ENCODE results near the gene TMTC2.

Gene TMTC2

DNA sequence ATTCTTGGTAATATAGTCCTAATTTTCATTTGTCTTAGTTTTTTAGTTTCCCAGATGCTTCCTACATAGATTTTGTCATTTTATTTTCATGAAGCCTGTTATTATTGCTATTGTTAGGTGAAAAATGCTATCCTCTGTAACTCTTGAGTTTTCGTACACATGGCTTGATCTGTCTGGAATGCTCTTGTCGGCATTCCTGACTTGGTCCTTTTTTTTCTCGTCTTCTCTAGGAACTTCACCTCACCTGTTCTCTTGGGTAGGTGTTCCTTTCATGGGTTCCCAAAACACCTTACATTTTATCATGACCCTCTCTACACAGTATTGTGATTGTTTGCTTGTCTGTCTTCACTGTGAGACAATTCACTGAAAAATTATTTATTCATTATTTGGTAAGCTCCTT, 267.4 kb downstream of the TMTC2 start:
- no peak for DNase-seq (ENCODE audit: low read depth)

DNA sequence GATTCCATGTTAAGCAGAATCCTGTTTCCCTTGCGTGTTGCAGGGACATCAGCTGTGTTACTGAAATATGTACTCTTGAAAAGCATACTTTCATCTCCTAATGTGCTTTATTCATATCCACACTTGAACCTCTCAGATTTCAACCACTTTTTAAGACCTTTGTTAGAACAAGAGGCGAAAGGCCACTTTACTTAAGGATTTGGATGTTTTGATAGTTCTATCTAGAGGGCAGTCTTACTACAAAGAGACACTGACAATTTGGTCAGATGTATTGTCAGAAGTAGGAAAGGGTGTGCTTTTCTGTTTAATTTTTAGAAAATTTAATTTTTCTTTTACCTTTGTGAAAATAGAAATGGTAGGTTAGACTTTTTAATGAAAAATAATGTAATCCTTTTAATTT, 267.9 kb downstream of the TMTC2 start:
- DNase-seq (ENCODE audit: low read depth) = no peak

GRCh38 chr12:82955043-82955442, 268.3 kb downstream of the TMTC2 start:
- DNase-seq (ENCODE audit: low read depth) = peak; percentile 1

DNA sequence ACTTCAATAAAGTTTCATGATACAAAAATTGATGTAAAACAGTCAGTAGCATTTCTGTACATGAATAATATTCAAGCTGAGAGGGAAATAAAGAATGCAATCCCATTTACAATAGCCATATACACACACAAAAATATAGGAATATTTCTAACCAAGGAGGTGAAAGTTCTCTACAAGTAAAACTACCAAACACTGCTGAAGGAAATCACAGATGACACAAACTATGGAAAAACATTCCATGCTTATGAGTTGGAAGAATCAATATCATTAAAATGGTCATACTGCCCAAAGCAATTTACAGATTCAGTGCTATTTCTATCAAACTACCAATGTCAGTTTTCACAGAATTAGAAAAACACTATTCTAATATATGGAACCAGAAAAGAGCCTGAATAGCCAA, 272.3 kb downstream of the TMTC2 start:
- DNase-seq (ENCODE audit: low read depth) = no peak

GRCh38 chr12:82959821-82960220, 273.1 kb downstream of the TMTC2 start:
- no peak for DNase-seq (ENCODE audit: low read depth)

DNA sequence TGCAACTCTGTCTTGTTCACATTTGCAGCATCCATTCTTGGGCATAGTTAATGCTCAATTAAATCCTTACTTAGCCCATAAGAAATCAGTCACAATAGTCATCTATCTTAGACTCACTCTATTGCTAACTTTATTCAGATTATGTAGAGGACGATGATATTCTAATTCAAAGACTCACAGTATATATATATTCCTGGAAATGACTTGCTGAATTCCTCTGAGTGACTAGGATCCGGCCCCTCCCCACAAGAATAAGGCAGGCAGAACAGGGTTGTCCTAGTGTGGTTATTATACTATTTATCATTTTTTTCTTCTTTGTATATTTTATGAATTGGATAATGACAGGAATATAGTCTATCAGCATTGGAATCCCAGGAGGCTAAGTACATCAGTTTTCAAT, 275.1 kb downstream of the TMTC2 start:
- DNase-seq (ENCODE audit: low read depth) = no peak

DNA sequence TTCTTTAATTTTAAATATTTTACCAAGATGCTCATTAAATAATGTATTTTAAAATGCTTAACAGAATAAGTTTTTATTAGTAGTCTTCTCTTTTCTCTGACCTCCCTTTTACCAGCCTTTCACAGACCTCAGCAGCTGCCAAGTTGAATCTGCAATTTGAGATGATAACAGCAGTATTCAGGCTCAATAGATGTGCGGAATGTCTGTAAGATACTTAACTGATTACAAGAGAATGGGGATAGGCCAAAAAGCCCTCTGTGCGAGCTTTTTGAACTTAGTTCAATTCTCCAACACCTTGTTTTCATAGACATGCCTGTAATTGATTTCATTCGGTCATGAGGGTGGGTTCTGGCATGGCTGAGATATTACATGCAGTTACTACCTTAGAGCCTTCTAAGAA, 277.2 kb downstream of the TMTC2 start:
- no peak for DNase-seq (ENCODE audit: low read depth)

DNA sequence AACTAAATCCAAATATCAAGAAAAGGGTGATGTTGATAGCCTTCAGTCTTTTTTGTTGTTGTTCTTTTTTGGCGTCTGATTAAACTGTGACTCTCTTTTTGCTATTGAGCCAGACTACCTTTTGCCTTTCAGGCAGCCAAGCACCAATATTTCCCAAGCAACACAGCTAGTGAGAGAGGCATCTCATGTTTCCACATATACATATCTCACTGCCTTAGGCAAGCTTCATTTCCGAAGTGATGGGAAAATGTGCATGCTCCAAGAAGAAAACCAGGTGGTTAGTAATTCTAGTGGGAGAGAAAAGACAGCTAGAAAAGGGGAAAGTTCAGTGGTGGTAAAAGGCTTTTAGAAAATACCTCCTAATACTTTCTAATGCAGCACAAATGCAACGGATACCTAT, 277.7 kb downstream of the TMTC2 start:
- no peak for DNase-seq (ENCODE audit: low read depth)

DNA sequence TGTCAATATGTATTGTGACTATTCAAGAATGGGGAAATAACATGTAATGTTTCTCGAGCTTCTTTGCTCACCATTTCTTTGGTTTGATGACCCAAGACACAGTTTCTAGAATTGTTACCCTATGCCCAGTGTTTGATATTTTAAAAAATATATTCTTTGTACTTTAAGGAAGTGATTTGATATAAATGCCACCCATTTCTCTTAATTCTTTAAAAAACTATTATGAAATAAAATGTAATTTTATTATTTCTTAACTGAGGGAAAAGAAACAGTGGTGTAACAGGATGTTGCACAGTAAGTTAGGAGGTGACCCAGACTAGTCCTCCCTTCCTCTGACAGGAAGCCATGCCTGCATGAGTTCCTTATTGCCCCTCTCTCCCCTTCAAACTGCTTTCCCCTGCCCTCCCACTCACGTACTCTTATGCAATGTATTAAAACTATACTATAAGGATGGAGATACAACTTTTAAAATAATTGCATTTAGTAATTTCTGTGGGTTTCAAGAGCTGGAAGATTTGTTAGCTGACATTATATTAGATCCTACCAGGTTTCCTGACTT, 279.4 kb downstream of the TMTC2 start:
- no peak for DNase-seq (ENCODE audit: low read depth)

DNA sequence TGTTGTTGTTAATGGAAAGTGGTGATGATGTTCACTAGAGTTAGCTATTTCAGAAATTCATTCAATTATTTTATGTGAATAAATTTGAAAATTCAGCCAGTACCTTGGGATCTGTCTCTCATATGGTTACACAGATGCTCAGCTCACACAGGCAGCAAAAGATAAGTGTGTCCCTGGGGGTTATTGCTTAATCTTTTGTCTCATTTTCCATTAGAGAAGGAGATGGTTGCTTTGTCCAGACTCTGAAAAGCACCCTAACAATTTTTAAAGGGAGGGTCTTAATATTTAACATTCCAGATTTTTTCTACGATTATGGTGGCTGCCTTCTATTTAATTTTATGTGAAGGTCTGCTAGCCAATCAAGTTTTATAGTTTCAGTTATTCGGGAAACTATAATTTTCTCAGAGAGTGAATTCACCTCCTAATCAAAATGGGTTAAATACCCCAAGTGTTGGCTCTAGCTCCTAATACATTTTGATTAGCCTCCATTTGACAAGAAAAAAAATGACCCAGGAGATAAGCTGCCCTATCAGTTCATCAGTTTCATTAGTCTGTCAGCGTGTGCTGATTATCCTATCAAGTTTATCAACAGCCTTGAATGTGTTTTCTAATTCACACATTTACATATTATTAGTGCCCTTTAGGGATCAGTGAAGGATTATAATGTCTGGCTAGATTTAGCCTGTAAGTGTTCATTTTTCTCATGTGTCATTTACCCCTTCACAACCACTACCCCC, 282.1 kb downstream of the TMTC2 start:
- DNase-seq (ENCODE audit: low read depth) = no peak

DNA sequence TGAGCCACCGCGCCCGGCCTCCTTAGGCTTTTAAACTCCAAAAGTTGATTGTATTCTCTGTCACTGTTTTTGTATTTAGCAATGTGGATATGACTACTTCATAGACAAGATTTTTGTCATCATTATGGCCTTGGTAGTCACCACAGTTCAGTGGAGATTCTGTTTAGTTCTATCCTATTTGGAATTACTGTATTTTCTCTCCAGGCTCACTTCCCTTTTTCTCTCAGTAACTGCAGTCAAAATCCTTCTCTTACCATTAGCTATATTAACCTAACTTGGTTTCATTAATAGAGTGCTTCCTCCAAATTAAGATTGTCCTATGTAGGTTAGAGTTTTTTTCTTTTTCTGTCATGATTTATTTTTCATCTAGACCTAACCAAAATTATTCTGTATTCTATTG, 283.9 kb downstream of the TMTC2 start:
- no peak for DNase-seq (ENCODE audit: low read depth)

DNA sequence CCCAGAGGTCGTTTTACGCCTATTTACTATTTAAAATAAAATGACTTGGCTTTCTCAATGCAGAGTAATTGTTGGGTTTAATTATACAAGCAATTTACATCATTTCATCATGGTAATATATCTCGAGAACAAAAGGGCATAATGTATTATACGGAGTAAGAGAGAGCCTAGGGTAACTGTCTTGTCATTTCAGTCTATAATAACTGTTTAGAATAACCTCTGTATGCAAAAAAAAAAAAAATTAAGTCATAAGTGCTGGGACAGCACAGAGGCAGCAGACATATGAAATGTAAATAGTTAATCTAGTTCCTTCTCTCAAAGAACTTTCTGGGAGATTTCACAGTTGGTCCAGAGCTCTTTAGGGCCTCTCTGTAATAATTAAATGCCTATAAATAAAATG, 284.9 kb downstream of the TMTC2 start:
- DNase-seq (ENCODE audit: low read depth) = no peak

DNA sequence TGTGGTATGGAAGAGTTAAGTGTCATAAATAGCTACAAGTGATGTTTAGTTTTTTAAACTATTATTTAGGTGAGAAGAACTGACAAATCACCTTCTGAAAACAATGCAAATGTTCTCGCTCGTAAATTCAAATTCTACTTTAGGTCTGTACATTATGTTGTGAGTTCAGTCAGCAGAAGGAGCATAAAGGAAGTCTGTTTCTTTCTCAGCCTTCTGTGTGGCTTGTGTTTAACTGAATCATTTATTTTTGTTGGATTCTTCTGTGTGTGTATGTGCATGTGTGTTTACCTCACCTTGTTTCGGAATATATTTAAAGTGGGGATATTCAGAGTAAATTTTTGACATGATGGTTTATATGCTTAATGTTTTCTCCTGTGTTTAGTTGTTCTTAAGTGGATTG, 285.9 kb downstream of the TMTC2 start:
- no peak for DNase-seq (ENCODE audit: low read depth)

GRCh38 chr12:82973592-82973991, 286.9 kb downstream of the TMTC2 start:
- no peak for DNase-seq (ENCODE audit: low read depth)

DNA sequence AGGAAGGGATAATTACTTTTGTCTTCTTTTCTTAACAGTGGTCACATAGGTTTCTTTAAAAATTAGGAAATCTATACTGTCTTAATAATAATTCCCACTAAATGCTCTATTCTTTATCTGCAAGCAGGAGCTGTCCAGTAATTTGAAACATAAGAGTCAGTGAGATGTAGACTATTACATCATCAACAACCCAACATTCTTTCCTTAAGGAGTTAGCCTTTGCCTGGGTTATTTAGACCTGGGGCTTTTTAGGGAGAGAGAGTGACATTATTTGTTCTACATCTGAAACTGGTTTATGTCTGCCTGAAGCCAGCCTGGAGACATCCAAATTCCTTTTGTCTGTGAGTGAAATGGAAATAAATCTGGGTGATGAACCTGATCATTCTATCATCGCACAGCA, 294.4 kb downstream of the TMTC2 start:
- DNase-seq (ENCODE audit: low read depth) = no peak

GRCh38 chr12:82994117-82994516, 307.4 kb downstream of the TMTC2 start:
- no peak for DNase-seq (ENCODE audit: low read depth)

DNA sequence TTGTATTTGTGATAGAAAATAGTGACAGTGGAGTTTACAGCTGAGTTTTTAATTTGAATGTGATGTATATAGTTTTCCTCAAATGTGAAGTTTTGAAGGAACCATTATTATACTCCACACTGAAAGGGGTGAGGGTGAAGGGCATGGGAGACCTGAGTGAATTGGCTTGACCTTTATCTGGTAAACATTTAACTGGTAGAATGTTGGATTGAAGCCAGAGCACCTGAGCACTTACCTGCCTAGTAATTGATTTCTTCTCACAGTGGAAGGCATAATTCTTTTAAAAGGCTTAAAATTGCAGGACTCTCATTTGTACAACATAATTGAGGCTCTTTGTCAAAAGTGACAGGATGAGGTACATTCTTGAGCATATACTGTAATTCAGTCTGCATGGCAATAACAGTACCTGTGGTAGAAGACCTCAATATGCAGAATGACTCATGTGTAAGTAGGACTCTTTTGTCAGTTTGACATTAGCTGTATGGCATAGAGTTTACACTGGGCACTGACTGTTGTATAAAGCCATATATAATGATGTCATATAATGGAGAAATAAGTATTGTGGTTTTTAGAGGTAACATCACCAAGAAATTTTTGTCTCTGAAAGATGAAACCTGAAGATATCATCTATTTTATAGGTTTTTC, 309.6 kb downstream of the TMTC2 start:
- no peak for DNase-seq (ENCODE audit: low read depth)

DNA sequence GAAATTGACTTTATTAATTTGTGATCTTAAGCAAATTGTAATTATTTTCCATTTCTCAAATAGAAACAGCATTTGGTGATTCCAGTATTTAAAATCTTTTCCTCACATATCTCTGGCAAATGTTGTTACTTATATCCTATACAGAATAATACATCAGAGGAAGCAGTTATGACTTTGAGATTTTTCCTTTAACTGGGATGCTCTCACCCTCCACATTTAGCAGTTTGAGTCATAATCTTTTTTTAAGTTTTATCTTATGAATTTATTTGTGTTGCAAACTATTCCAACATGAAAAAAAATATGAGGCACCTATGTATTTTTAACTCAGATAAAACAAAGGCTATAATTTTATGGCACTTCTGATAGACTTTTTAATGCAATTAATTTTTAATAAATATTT, 311.8 kb downstream of the TMTC2 start:
- DNase-seq (ENCODE audit: low read depth) = no peak

GRCh38 chr12:83003026-83003425, 316.3 kb downstream of the TMTC2 start:
- DNase-seq (ENCODE audit: low read depth) = no peak

DNA sequence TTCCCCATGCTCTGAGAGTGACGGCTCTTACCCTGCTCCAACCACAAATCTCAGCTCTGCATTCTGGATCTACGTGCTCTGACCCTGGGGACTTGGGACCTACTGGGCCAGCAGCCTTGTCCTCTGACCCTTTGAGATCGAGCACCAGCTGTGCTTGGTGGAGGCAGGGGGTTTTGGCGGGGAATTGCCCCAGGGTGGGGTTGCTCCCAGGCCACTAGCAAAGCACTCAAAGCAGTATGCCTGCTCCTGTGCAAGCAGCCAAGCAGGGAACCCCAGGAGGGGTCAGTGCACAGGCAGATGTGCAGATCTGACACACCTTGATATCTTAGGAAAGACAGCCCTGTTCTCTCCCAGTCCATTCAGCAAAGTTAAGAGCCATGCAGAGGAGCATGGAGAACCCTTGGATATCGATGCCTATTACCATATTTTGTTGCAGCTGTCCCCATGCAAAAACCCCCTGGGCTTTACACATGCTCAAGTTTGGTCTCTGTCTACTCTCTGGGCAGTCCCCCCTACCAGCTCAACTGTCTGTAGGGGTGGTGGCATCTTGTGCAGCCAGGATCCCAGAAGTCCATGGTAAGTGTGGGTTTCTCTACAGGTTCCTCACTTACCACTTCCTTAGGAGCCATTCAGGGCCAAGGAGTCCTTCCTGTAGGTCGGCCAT, 319.0 kb downstream of the TMTC2 start:
- no peak for DNase-seq (ENCODE audit: low read depth)

- no peak for DNase-seq (ENCODE audit: low read depth)
These were observed 322.0 kb downstream of the TMTC2 start for GRCh38 chr12:83008703-83009102.

DNA sequence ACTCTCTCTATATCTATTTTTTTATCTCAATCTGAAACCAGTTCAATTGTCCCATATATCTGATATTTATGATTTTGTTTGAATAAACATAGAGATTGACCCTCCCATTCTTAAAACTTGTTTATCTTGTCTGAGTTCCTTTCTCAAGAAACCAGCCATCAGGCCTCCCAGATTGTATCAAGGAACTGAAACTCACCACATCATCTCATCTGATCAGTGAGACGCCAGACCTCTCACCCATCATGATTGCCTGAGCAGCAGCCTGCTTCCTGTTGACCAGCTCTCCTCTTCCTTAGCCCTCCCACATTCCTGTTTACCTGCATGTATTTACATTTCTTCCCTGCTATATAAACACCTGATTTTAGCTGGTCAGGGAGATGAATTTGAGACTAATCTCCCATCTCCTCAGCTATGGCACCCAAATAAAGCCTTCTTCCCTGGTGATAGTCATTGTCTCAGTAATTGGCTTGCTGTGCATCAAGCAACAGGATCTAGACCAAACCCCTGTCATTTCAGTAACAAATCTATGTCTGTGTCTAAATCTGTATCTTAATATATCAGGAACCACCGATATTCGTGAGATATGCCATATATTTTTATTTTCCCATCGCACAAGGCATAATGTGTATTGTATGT, 323.6 kb downstream of the TMTC2 start:
- DNase-seq (ENCODE audit: low read depth) = no peak

Measured in fibroblast of gingiva (primary cell).